Mucosa of rectum (tissue), 2 donors: ENCODE results near the gene DLG1.

Experiments
- H3K27ac ChIP-seq, 2 donors: one replicate each; pipeline ENCODE4 v1.7.0; 2013; ENCODE audit warnings: inconsistent platforms in 2 of 2, low read depth in 2 of 2, low read length in 2 of 2
- H3K27me3 ChIP-seq, 2 donors: one replicate each; pipeline ENCODE4 v1.7.0; 2013; ENCODE audit warnings: low read length in 2 of 2; ENCODE audit not compliant: control insufficient read depth in 2 of 2, insufficient read depth in 2 of 2
- H3K36me3 ChIP-seq, 2 donors: one replicate each; pipeline ENCODE4 v1.7.0; 2013; ENCODE audit warnings: low read length in 2 of 2; ENCODE audit not compliant: control insufficient read depth in 2 of 2, insufficient read depth in 2 of 2
- H3K4me1 ChIP-seq, 2 donors: one replicate each; pipeline ENCODE4 v1.7.0; 2013; ENCODE audit warnings: low read length in 2 of 2, mild to moderate bottlenecking in 1 of 2; ENCODE audit not compliant: control insufficient read depth in 2 of 2, insufficient read depth in 2 of 2
- H3K4me3 ChIP-seq, 2 donors: one replicate each; pipeline ENCODE4 v1.7.0; 2013; ENCODE audit warnings: low read length in 2 of 2
- H3K9ac ChIP-seq, 2 donors: one replicate each; pipeline ENCODE4 v1.7.0; 2013; ENCODE audit warnings: low read length in 2 of 2, low read depth in 1 of 2, mild to moderate bottlenecking in 1 of 2
- H3K9me3 ChIP-seq, 2 donors: one replicate each; pipeline ENCODE4 v1.7.0; 2013; ENCODE audit warnings: low read length in 2 of 2; ENCODE audit not compliant: control insufficient read depth in 2 of 2
- donor health status: healthy.
- donor health status: Normal muscosa, but diverticular disease.

DLG1 gene

GRCh38 chr3:197031315-197032285 lies 266.8 kb downstream of the DLG1 start:
- Histone ChIP-seq H3K9ac (no peak overlapping the region), H3K36me3 (no peaks in the 10 kb centered on the region), H3K9me3 (no peaks in the 10 kb centered on the region), H3K4me1 (peaks cover 5 to 13% of the 10 kb centered on the region in 2 donors), H3K4me3 (no peak overlapping the region), H3K27ac (peak overlapping the region; percentile 27 to 34), H3K27me3 (peaks cover 0 to 6% of the 10 kb centered on the region in 2 donors)

DNA sequence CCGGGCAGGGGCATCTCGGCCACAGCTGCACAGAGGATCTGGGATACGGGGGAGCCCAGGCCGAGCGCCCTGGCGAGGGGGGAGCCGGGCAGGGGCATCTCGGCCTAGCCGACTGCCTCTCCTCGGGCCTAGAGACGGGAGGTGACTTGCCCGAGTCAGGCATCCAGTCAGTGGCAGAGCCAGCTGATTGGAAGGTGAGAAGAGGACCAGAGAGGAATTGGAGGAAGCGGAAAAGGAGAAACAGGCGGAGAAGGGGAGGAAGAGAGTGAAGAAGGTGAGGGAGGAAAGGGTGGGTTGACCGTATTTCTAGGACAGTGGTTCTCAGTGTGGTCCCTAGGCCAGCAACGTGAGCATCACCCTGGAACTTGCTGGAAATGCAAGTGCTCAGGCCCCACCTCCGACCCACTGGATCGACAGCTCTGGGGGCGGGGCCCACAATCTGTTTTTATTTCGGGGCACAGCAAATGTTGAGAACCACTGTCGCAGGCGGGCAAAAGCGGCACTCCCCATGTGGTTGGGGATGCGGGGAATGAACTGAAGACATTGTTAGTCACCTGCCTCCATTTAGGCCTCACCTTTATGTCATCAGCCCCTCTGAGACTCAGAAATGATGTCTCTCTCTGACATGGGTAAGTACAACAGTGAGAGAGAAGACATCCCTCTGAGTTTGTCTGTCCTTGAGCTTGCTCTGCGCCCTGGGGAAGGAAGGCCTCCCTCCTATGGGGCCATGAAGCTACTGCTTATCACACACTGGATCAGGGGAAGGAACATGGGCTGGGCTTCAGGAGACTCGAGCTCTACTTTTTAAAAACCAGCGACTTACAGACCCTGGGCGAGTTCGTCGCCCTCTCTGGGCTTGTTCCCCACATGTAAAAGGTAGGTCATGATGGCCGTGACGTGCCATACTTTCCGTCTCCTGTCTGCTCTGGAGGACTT lies 267.8 kb downstream of the DLG1 start:
- H3K27me3 ChIP-seq = peaks cover 0 to 6% of the 10 kb centered on the region in 2 donors
- no peaks in the 10 kb centered on the region for H3K36me3 ChIP-seq
- H3K4me1 ChIP-seq = peaks cover 5 to 13% of the 10 kb centered on the region in 2 donors
- H3K27ac ChIP-seq = peak overlapping the region in 1 of 2 donors; percentile 34
- H3K4me3 ChIP-seq = no peak overlapping the region
- no peak overlapping the region for H3K9ac ChIP-seq
- H3K9me3 ChIP-seq = no peaks in the 10 kb centered on the region

DNA sequence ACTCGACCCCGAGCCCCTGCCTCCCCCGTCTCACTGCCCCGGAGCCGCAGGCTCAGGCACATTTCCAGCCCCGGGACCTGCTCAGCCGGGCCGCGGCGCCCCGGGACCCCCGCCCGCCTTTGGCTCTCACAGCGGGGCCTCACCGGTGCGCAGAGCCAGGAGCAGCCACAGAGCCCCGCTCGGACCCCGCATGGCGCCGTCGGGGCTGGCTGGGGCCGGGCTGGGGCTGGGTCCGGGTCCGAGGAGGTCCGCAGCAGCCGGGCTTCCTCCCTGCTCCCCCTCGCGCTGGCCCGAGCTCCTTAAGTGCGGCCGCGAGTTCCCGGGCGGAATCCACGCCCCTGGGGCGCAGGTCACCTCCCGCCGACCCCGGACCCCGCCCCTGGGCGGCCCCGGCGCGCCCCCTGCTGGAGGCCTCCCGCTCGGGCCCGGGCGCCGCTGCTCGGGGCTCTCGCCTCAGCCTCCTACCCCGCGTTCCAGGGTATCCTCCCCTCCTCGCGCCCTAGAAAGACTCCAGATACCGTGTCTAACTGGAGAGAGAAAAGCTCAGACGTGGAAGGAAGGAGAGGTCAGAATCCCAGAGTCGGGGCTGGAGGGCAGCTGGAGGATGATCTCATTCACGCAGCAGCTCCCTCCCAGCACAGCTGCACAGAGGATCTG lies 268.8 kb downstream of the DLG1 start, which contains the start of gene MELTF:
TSS of gene MELTF (minus strand) at position 307 of the 657 bp plus-strand sequence. CDS start at position 192, 115 bp downstream.
- no peak within 1 kb of the TSS for H3K27ac ChIP-seq

GRCh38 chr3:197028728-197029510 lies 269.5 kb downstream of the DLG1 start:
- Histone ChIP-seq H3K4me1 (peaks cover 5 to 13% of the 10 kb centered on the region in 2 donors), H3K27me3 (no peaks in the 10 kb centered on the region), H3K27ac (no peak overlapping the region), H3K4me3 (peak overlapping the region; percentile 56 to 60), H3K9ac (peak overlapping the region in 1 of 2 donors; percentile 48), H3K36me3 (no peaks in the 10 kb centered on the region), H3K9me3 (no peaks in the 10 kb centered on the region)

More for the DNA sequence above, 268.8 kb downstream of the DLG1 start, which contains the start of gene MELTF:
- no peaks in the 10 kb centered on the region for H3K36me3 ChIP-seq
- peak within 1 kb of the TSS in 1 of 2 donors; percentile 48 for H3K9ac ChIP-seq
- H3K27me3 ChIP-seq = no peaks in the 10 kb centered on the region
- no peaks in the 10 kb centered on the region for H3K9me3 ChIP-seq
- H3K4me3 ChIP-seq = peak within 1 kb of the TSS; percentile 56 to 60
- H3K4me1 ChIP-seq = peaks cover 5 to 13% of the 10 kb centered on the region in 2 donors

GRCh38 chr3:197027896-197028727 lies 270.3 kb downstream of the DLG1 start:
- H3K4me3 ChIP-seq = peak overlapping the region in 1 of 2 donors; percentile 60

GRCh38 chr3:197027151-197027895 lies 271.1 kb downstream of the DLG1 start:
- no peak overlapping the region for H3K27ac ChIP-seq
- no peak overlapping the region for H3K4me3 ChIP-seq
- H3K27me3 ChIP-seq = no peaks in the 10 kb centered on the region
- peaks cover 5 to 13% of the 10 kb centered on the region in 2 donors for H3K4me1 ChIP-seq
- no peaks in the 10 kb centered on the region for H3K36me3 ChIP-seq
- H3K9ac ChIP-seq = no peak overlapping the region
- H3K9me3 ChIP-seq = no peaks in the 10 kb centered on the region

More at GRCh38 chr3:197027896-197028727, 270.3 kb downstream of the DLG1 start:
- Histone ChIP-seq H3K27me3 (no peaks in the 10 kb centered on the region), H3K4me1 (peaks cover 5 to 13% of the 10 kb centered on the region in 2 donors), H3K9me3 (no peaks in the 10 kb centered on the region), H3K36me3 (no peaks in the 10 kb centered on the region), H3K27ac (no peak overlapping the region), H3K9ac (no peak overlapping the region)

- Histone ChIP-seq H3K4me3 (no peak overlapping the region), H3K27ac (no peak overlapping the region), H3K4me1 (peaks cover 5 to 13% of the 10 kb centered on the region in 2 donors), H3K27me3 (no peaks in the 10 kb centered on the region), H3K9ac (no peak overlapping the region), H3K36me3 (no peaks in the 10 kb centered on the region), H3K9me3 (no peaks in the 10 kb centered on the region)
Observed at GRCh38 chr3:197026481-197026866, 271.9 kb downstream of the DLG1 start.

DNA sequence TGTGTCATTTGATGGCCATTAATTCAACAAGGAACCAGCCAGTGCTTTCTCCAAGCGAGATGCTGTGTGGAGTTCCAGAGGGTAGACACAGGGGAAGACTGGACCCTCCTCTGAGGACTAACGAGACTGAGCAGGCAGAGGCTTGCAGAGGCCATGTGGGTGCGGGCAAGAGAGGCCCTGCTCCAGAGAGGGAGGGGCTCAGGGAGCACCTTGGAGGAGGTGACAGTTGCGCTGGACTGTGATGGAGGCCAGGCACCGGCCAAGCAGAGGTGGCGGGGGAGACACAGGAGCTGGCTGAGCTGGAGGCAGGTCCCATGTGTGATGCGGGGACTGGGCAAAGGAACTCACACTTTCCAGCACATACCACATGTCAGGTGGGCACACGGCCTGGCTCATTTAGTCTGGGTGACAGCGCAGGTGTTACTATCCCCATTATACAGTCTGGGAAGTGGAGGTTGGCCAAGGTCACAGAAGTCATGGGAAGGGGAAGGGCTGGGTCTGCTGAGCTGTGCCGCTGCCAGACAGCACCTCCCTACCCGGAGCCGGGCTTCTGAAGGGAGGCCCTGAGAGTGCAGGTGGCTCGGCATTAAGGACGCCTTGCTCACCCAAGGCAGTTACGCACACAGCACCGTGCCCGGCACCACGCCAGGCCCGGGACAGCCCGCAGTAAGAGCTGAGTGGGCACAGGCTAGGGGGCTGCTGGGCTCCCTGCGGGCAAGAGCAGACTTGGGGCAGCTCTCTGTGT lies 272.5 kb downstream of the DLG1 start:
- no peak overlapping the region for H3K9ac ChIP-seq
- no peak overlapping the region for H3K27ac ChIP-seq
- H3K36me3 ChIP-seq = no peaks in the 10 kb centered on the region
- H3K4me3 ChIP-seq = no peak overlapping the region
- no peaks in the 10 kb centered on the region for H3K9me3 ChIP-seq
- peaks cover 5 to 9% of the 10 kb centered on the region in 2 donors for H3K4me1 ChIP-seq
- no peaks in the 10 kb centered on the region for H3K27me3 ChIP-seq
